HG02852 (cell line): Measurements from ENCODE around the gene MIPOL1.
"Not testable (repeated sequence)": the region's sequence is repeated elsewhere in the genome, so short reads cannot be mapped to it uniquely, and the experiment has no call there.

Experiments used
- ATAC-seq: cut with Tn5 transposase; IDR thresholded peaks from one replicate; pipeline ENCODE4 v1.9.1; 2021; ENCODE audit warnings: mild to moderate bottlenecking, moderate library complexity; ENCODE audit not compliant: unreplicated experiment

Gene MIPOL1

GRCh38 chr14:37384870-37385596 is 187.3 kb downstream of the MIPOL1 start:
- no peak for ATAC-seq

- not testable (repeated sequence) for ATAC-seq
These were observed 199.6 kb downstream of the MIPOL1 start for GRCh38 chr14:37397157-37397940.

GRCh38 chr14:37397941-37398215 is 200.1 kb downstream of the MIPOL1 start:
- ATAC-seq = no peak

GRCh38 chr14:37399517-37399916 is 201.8 kb downstream of the MIPOL1 start:
- no peak for ATAC-seq

- no peak for ATAC-seq
These were observed 203.4 kb downstream of the MIPOL1 start for GRCh38 chr14:37401093-37401492.

GRCh38 chr14:37403626-37404025 is 205.9 kb downstream of the MIPOL1 start:
- ATAC-seq = no peak

- ATAC-seq = no peak
These were observed 208.4 kb downstream of the MIPOL1 start for GRCh38 chr14:37406095-37406494.

GRCh38 chr14:37411079-37411735 is 213.5 kb downstream of the MIPOL1 start:
- no peak for ATAC-seq

GRCh38 chr14:37413050-37413449 is 215.3 kb downstream of the MIPOL1 start:
- ATAC-seq = no peak

GRCh38 chr14:37413504-37414003 is 215.8 kb downstream of the MIPOL1 start:
- no peak for ATAC-seq

- no peak for ATAC-seq
These were observed 218.5 kb downstream of the MIPOL1 start for GRCh38 chr14:37416264-37416663.

GRCh38 chr14:37417151-37417550 is 219.4 kb downstream of the MIPOL1 start:
- ATAC-seq = no peak

GRCh38 chr14:37417833-37418232 is 220.1 kb downstream of the MIPOL1 start:
- no peak for ATAC-seq

- no peak for ATAC-seq
These were observed 222.9 kb downstream of the MIPOL1 start for GRCh38 chr14:37420622-37421021.

- ATAC-seq = no peak
These were observed 224.6 kb downstream of the MIPOL1 start for GRCh38 chr14:37422319-37422718.

GRCh38 chr14:37422748-37423147 is 225.0 kb downstream of the MIPOL1 start:
- no peak for ATAC-seq

GRCh38 chr14:37428954-37429353 is 231.2 kb downstream of the MIPOL1 start:
- no peak for ATAC-seq

- ATAC-seq = no peak
These were observed 231.9 kb downstream of the MIPOL1 start for GRCh38 chr14:37429618-37430017.

- no peak for ATAC-seq
These were observed 237.1 kb downstream of the MIPOL1 start for GRCh38 chr14:37434867-37435266.

- no peak for ATAC-seq
These were observed 238.8 kb downstream of the MIPOL1 start for GRCh38 chr14:37436519-37436918.

GRCh38 chr14:37437490-37437889 is 239.8 kb downstream of the MIPOL1 start:
- ATAC-seq = no peak

GRCh38 chr14:37438444-37438843 is 240.7 kb downstream of the MIPOL1 start:
- no peak for ATAC-seq
